GM23248 (cell line): Measurements from ENCODE around the gene CPLX3. TPM values are rescaled to one million over a fixed set of nuclear protein-coding genes. Genes with fewer than 3 reads are reported as not detected.

Source experiments
- DNase-seq: peaks from one replicate; pipeline ENCODE4 v3.0.0-alpha.2; 2015
- H2AFZ ChIP-seq: fragments of 200-600 bp; sonication (generic); 2 replicates; pipeline ENCODE4 v1.6.1; 2016; ENCODE audit warnings: antibody characterized with exemption
- H3F3A ChIP-seq: fragments of 200-600 bp; sonication (generic); 2 replicates; pipeline ENCODE4 v1.6.1; 2016; ENCODE audit warnings: mild to moderate bottlenecking, antibody characterized with exemption, mixed run types; ENCODE audit not compliant: insufficient read depth
- H3K27ac ChIP-seq: fragments of 200-600 bp; sonication (generic); 2 replicates; pipeline ENCODE4 v1.5.1; 2016; ENCODE audit warnings: mild to moderate bottlenecking
- H3K27me3 ChIP-seq: fragments of 200-600 bp; sonication (generic); replicated peaks from 2 replicates; pipeline ENCODE4 v1.6.1; 2016; ENCODE audit warnings: mild to moderate bottlenecking; ENCODE audit not compliant: insufficient read depth
- H3K36me3 ChIP-seq: fragments of 200-600 bp; sonication (generic); 2 replicates; pipeline ENCODE4 v1.6.1; 2016; ENCODE audit warnings: low read depth, mild to moderate bottlenecking
- H3K4me1 ChIP-seq: fragments of 200-600 bp; sonication (generic); 2 replicates; pipeline ENCODE4 v1.6.1; 2016; ENCODE audit warnings: mild to moderate bottlenecking; ENCODE audit not compliant: insufficient read depth
- H3K4me2 ChIP-seq: fragments of 200-600 bp; sonication (generic); one replicate; pipeline ENCODE4 v1.6.1; 2016; ENCODE audit warnings: mild to moderate bottlenecking; ENCODE audit not compliant: unreplicated experiment
- H3K4me3 ChIP-seq: fragments of 200-600 bp; sonication (generic); 2 replicates; pipeline ENCODE4 v1.5.1; 2016; ENCODE audit warnings: mild to moderate bottlenecking
- H3K79me2 ChIP-seq: fragments of 200-600 bp; sonication (generic); 2 replicates; pipeline ENCODE4 v1.6.1; 2016; ENCODE audit warnings: mild to moderate bottlenecking; ENCODE audit not compliant: insufficient read depth
- H3K9ac ChIP-seq: fragments of 200-600 bp; sonication (generic); 2 replicates; pipeline ENCODE4 v1.6.1; 2016; ENCODE audit warnings: mild to moderate bottlenecking
- H3K9me2 ChIP-seq: fragments of 200-600 bp; sonication (generic); 2 replicates; pipeline ENCODE4 v1.6.1; 2016; ENCODE audit warnings: mixed run types, mild to moderate bottlenecking, moderate library complexity; ENCODE audit not compliant: insufficient read depth
- H3K9me3 ChIP-seq: fragments of 200-600 bp; sonication (generic); one replicate; pipeline ENCODE4 v1.6.1; 2017; ENCODE audit warnings: low read depth
- H4K20me1 ChIP-seq: fragments of 200-600 bp; sonication (generic); 2 replicates; pipeline ENCODE4 v1.6.0; 2016; ENCODE audit not compliant: insufficient read depth
- EZH2 ChIP-seq: fragments of 200-600 bp; sonication (generic); IDR thresholded peaks from 2 replicates; pipeline ENCODE4 v1.6.1; 2018; ENCODE audit warnings: antibody characterized with exemption, mild to moderate bottlenecking; ENCODE audit not compliant: insufficient read depth, poor library complexity, severe bottlenecking
- EZH2phosphoT487 ChIP-seq: fragments of 200-600 bp; sonication (generic); IDR thresholded peaks from 2 replicates; pipeline ENCODE4 v1.6.1; 2018; ENCODE audit warnings: antibody characterized with exemption, moderate library complexity, mild to moderate bottlenecking, low read depth; ENCODE audit not compliant: insufficient read depth
- WGBS, 2 experiments: methylation state at CpG; one replicate each; pipeline ENCODE4 v1.1.6; 2015 to 2017; ENCODE audit warnings: low lambda C conversion rate in 2 of 2, low coverage in 1 of 2; ENCODE audit errors: missing lambda C conversion rate in 2 of 2; 5-methylcytosine and 5-hydroxymethylcytosine counted together
- in situ Hi-C: fragments of 300-500 bp; cut with MboI; formaldehyde crosslinking; loops from 2 replicates; pipeline ENCODE4 v1.15.0; 2020
- polyA plus RNA-seq: library from polyadenylated mRNA; unstranded; fragments of >200 nt; fragmentation: Nextera tagmentation; extraction: Ambion mirVana; gene quantifications from 2 replicates; pipeline ENCODE4 v1.2.1, GENCODE V29; 2016
- total RNA-seq: library from RNA; depleted of rRNA; stranded (reverse); fragments of >200 nt; shearing (Covaris generic); gene quantifications from 2 replicates; pipeline ENCODE4 v1.2.3, GENCODE V29; 2014

Gene CPLX3
- total and polyA plus RNA-seq, 2 experiments from 2014 or later, result not detected

DNA sequence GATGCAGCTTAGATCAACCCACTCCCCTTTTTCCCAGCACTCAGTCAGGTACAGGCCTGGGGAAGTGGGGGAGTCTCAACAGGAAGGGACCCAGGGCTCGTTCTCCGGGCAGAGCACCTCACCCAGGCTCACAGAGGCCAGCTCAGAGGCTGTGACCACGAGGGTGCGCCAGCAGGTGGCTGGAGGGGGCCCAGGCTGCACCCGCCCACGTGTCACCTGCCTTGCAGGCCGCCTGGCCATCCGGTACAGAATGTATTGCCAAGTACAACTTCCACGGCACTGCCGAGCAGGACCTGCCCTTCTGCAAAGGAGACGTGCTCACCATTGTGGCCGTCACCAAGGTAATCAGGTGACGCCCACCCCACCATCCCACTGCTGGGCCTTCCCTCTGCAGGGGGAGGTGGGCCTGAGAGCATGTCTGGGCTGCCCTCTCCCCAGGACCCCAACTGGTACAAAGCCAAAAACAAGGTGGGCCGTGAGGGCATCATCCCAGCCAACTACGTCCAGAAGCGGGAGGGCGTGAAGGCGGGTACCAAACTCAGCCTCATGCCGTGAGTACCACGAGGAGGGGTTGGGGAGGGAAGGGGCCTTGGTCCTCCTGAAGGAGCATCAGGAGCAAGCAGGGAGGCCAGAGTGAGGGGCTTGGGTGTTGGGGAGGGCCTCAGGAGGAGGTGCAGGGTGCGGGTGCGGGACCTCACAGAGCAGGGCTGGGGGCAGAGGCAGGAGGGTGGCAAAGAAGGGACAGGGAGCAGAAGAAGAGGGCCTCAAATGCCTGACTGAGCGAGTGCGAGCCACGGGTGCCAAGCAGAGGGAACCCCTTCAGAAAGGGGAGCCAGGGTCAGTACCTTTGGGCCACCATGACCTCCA lies 27.8 kb upstream of the CPLX3 start:
- no peaks in the 10 kb centered on the region for H3K9me3 ChIP-seq
- H3K4me1 ChIP-seq, result no peaks in the 10 kb centered on the region
- no peaks in the 10 kb centered on the region for H3K36me3 ChIP-seq
- H3K4me3 ChIP-seq, result no peak overlapping the region
- H3F3A ChIP-seq, result no peaks in the 10 kb centered on the region
- no peaks in the 10 kb centered on the region for H3K27me3 ChIP-seq
- in situ Hi-C loops, result no loop called here
- TF ChIP-seq EZH2 (no peak), EZH2phosphoT487 (no peak)
- no peak for DNase-seq
- H3K9me2 ChIP-seq, result no peaks in the 10 kb centered on the region
- H3K9ac ChIP-seq, result no peak overlapping the region
- WGBS, 2 experiments, result 78 to 83% methylated on average over 19 to 23 of the region's 25 CpGs
- no peak overlapping the region for H3K4me2 ChIP-seq
- H3K79me2 ChIP-seq, result peaks cover 44% of the 10 kb centered on the region
- H4K20me1 ChIP-seq, result no peaks in the 10 kb centered on the region
- no peak overlapping the region for H3K27ac ChIP-seq
- no peak overlapping the region for H2AFZ ChIP-seq

DNA sequence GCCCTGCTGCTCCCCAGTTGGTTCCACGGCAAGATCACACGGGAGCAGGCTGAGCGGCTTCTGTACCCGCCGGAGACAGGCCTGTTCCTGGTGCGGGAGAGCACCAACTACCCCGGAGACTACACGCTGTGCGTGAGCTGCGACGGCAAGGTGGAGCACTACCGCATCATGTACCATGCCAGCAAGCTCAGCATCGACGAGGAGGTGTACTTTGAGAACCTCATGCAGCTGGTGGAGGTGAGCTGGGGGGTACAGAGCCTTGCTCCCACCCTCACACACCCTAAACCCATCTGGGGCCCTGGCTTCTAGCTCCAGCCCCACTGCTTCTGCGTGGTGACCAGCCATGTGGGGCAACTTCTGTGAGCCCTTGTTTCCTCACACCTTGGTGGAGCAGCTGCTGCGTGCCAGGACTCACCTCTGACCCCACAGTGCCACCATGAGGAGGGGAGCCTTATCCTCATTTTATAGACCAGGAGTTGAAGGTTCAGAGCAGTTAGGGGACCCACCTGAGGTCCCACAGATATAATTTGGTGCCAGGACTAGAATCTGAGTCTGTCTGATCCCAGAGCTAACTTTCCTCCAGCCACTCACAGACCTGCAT lies 27.1 kb upstream of the CPLX3 start:
- Histone ChIP-seq H3K27ac (no peak overlapping the region), H3K9me2 (no peaks in the 10 kb centered on the region), H3K27me3 (no peaks in the 10 kb centered on the region), H2AFZ (no peak overlapping the region), H3K9ac (no peak overlapping the region), H3F3A (no peaks in the 10 kb centered on the region), H3K4me3 (no peak overlapping the region), H3K36me3 (0 out of 2 replicates have a peak, but pooled peaks cover 5% of the 10 kb centered on the region), H3K4me2 (no peak overlapping the region), H3K79me2 (peaks cover 39% of the 10 kb centered on the region), H4K20me1 (no peaks in the 10 kb centered on the region), H3K4me1 (no peaks in the 10 kb centered on the region), H3K9me3 (no peaks in the 10 kb centered on the region)
- WGBS, 2 experiments, result 97 to 98% methylated on average over 15 to 16 of the region's 16 CpGs
- no peak for DNase-seq
- in situ Hi-C loops, result no loop called here
- TF ChIP-seq EZH2phosphoT487 (no peak), EZH2 (no peak)

DNA sequence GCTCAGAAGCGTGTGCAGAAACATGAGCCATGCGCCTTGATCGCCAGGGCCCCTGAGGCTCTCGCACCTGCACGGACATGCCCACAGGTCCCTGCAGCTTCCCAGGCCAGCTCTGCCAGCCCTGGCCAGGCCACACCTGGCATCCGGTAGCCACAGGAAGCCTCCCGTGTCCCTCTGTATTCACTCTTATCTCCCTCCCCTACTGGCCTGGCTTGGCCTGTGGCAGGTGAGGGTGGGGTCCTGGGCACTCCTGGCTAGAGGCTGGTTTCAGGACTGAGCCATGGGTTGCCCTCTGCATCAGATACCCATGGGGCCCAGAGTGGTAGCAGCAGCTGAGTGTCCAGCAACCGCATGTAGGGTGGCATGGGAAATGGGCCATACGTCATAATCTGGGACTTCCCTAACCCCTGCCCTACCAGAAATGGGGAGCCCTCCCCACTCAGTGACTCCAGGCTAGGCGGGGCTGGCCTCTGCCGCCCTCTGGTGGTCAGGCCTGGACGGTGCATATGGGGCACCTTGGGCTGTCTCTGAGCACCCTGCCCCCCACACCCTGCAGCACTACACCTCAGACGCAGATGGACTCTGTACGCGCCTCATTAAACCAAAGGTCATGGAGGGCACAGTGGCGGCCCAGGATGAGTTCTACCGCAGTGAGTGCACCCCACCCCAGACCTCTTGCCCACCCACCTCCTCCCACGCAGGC lies 26.4 kb upstream of the CPLX3 start:
- peak; percentile 70 for DNase-seq
- Histone ChIP-seq H3K9me2 (no peaks in the 10 kb centered on the region), H3F3A (no peaks in the 10 kb centered on the region), H3K27ac (no peak overlapping the region), H4K20me1 (no peaks in the 10 kb centered on the region), H3K4me3 (no peak overlapping the region), H3K9me3 (no peaks in the 10 kb centered on the region), H3K9ac (no peak overlapping the region), H3K4me2 (no peak overlapping the region), H2AFZ (no peak overlapping the region), H3K36me3 (0 out of 2 replicates have a peak, but pooled peaks cover 5% of the 10 kb centered on the region), H3K4me1 (no peaks in the 10 kb centered on the region), H3K79me2 (peaks cover 32% of the 10 kb centered on the region), H3K27me3 (no peaks in the 10 kb centered on the region)
- no peak for TF ChIP-seq EZH2phosphoT487
- TF ChIP-seq EZH2, result no peak
- 49 to 50% methylated on average over 16 to 18 of the region's 18 CpGs for WGBS, 2 experiments
- in situ Hi-C loops, result no loop called here

DNA sequence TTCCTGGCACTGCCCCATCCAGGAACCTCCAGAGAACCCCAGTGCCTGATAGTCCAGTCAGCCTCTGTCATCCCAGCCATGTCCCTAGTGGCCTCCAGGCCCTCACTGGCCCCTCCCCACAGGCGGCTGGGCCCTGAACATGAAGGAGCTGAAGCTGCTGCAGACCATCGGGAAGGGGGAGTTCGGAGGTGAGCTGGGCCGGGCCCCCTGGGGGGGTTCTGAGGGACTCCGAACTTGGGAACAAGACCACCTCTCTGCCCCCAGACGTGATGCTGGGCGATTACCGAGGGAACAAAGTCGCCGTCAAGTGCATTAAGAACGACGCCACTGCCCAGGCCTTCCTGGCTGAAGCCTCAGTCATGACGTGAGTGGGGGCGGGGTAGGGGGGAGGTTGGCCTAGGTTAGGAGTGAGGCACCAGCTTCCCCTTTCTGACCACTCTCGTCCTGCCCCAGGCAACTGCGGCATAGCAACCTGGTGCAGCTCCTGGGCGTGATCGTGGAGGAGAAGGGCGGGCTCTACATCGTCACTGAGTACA lies 25.8 kb upstream of the CPLX3 start:
- in situ Hi-C loops, result no loop called here
- no peak for TF ChIP-seq EZH2
- TF ChIP-seq EZH2phosphoT487, result no peak
- Histone ChIP-seq H3K27me3 (no peaks in the 10 kb centered on the region), H2AFZ (no peak overlapping the region), H3F3A (no peaks in the 10 kb centered on the region), H3K36me3 (0 out of 2 replicates have a peak, but pooled peaks cover 5% of the 10 kb centered on the region), H3K9me2 (no peaks in the 10 kb centered on the region), H3K4me2 (no peak overlapping the region), H3K9me3 (no peaks in the 10 kb centered on the region), H3K27ac (no peak overlapping the region), H3K9ac (no peak overlapping the region), H4K20me1 (no peaks in the 10 kb centered on the region), H3K79me2 (peaks cover 26% of the 10 kb centered on the region), H3K4me1 (no peaks in the 10 kb centered on the region), H3K4me3 (no peak overlapping the region)
- 88 to 89% methylated on average over 18 to 20 of the region's 20 CpGs for WGBS, 2 experiments
- no peak for DNase-seq
